ENCODE measurements around the gene ZCCHC24.

Gene ZCCHC24

DNA sequence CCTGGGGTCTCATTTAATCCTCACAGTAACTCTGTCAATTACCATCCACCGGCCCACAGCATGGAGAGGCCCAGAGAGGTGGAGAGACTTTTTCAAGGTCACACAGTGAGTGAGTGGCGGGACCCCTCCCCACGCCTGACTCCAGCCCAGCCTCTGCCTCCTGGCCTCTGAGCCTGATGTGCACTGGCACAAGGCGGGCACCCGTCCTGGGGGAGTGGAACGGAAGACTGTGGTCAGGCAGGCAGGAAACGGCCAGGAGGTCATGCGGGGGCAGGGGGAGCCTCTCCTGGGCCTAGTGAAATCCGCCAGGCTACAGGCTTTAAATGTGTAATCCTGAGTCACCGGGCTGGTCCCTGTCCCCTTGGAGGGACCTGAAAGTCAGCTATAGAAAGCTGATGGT, 32.2 kb downstream of the ZCCHC24 start:
- H3K36me3 ChIP-seq (ENCODE audit: control insufficient read depth in 1 of 2, insufficient read depth in 2 of 2, low read depth in 1 of 2, low read length in 2 of 2) = peaks cover 44 to 75% of the 10 kb centered on the region in 2 experiments
- H3K27ac ChIP-seq (ENCODE audit: low read length, poor library complexity, severe bottlenecking) = no peak overlapping the region
- H3K14ac ChIP-seq (ENCODE audit: low read length in 2 of 2) = no peak overlapping the region
- peak; percentile 65 for DNase-seq
- H3K18ac ChIP-seq (ENCODE audit: low read depth in 1 of 2, low read length in 2 of 2) = peak overlapping the region; percentile 6 to 72
- H3K79me1 ChIP-seq (replicated peaks; ENCODE audit: low read length, poor library complexity, severe bottlenecking) = peaks cover 54% of the 10 kb centered on the region
- H4K8ac ChIP-seq (ENCODE audit: low read length) = peak overlapping the region; percentile 28
- no peak overlapping the region for H2AK5ac ChIP-seq (ENCODE audit: low read length, severe bottlenecking)
- H3K23ac ChIP-seq (ENCODE audit: low read length in 2 of 2) = peak overlapping the region in 1 of 2 experiments; percentile 17
- peak overlapping the region; percentile 7 for H3K4me2 ChIP-seq (ENCODE audit: low read length, poor library complexity, severe bottlenecking)
- H3K9ac ChIP-seq (ENCODE audit: low read length) = peak overlapping the region; percentile 57
- 26% methylated on average over 10 of the region's 10 CpGs for WGBS
- H2BK5ac ChIP-seq (ENCODE audit: low read depth, low read length, poor library complexity, severe bottlenecking) = no peak overlapping the region
- no peaks in the 10 kb centered on the region for H3K9me3 ChIP-seq (ENCODE audit: control insufficient read depth, low read length)
- H2BK12ac ChIP-seq (ENCODE audit: low read length in 2 of 2) = no peak overlapping the region
- peak overlapping the region; percentile 12 for H2BK15ac ChIP-seq (ENCODE audit: low read depth, poor library complexity, severe bottlenecking)
- peak overlapping the region; percentile 25 for H4K91ac ChIP-seq (ENCODE audit: low read length)
- no peak overlapping the region for H2AFZ ChIP-seq (ENCODE audit: low read depth, low read length)
- peaks cover 21% of the 10 kb centered on the region for H3K4me1 ChIP-seq (ENCODE audit: control insufficient read depth, insufficient read depth, low read depth, low read length)
- H2BK120ac ChIP-seq (ENCODE audit: low read depth, low read length) = no peak overlapping the region
- H3K4me3 ChIP-seq (ENCODE audit: insufficient read depth in 1 of 2, low read depth in 1 of 2, low read length in 2 of 2) = no peak overlapping the region
- H3K4ac ChIP-seq (ENCODE audit: low read depth in 1 of 2, low read length in 2 of 2) = peak overlapping the region in 1 of 2 experiments; percentile 27
- no peaks in the 10 kb centered on the region for H3K27me3 ChIP-seq (ENCODE audit: control insufficient read depth in 1 of 2, insufficient read depth in 1 of 2, low read length in 2 of 2)

DNA sequence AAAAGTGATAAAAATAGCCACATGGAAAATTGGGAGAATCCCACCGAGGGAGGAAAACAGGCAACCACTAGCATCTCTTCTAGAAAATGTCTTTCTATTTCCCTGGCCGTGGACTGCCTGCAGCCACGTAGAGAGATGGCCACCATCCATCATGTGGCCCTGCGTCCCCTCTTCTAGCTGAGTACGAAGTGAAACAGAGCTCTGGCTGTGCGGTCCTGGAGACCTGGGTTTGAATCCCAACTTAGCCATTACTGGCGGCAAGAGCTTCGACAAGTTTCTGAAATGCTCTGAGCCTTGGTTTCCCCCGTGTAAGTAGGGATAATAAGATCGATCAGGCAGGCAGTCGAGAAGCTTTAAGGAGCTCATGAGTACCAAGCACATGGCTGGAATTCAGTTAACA, 32.9 kb downstream of the ZCCHC24 start:
- Histone ChIP-seq H3K79me1 (replicated peaks; ENCODE audit: low read length, poor library complexity, severe bottlenecking) (peaks cover 50% of the 10 kb centered on the region), H2BK12ac (ENCODE audit: low read length in 2 of 2) (no peak overlapping the region), H2AK5ac (ENCODE audit: low read length, severe bottlenecking) (no peak overlapping the region), H3K36me3 (ENCODE audit: control insufficient read depth in 1 of 2, insufficient read depth in 2 of 2, low read depth in 1 of 2, low read length in 2 of 2) (peaks cover 39 to 72% of the 10 kb centered on the region in 2 experiments), H3K9ac (ENCODE audit: low read length) (peak overlapping the region; percentile 57), H3K27ac (ENCODE audit: low read length, poor library complexity, severe bottlenecking) (no peak overlapping the region), H3K9me3 (ENCODE audit: control insufficient read depth, low read length) (no peaks in the 10 kb centered on the region), H4K8ac (ENCODE audit: low read length) (no peak overlapping the region), H3K23ac (ENCODE audit: low read length in 2 of 2) (no peak overlapping the region), H2BK15ac (ENCODE audit: low read depth, poor library complexity, severe bottlenecking) (no peak overlapping the region), H2AFZ (ENCODE audit: low read depth, low read length) (no peak overlapping the region), H3K4me3 (ENCODE audit: insufficient read depth in 1 of 2, low read depth in 1 of 2, low read length in 2 of 2) (no peak overlapping the region), H2BK5ac (ENCODE audit: low read depth, low read length, poor library complexity, severe bottlenecking) (no peak overlapping the region), H3K4ac (ENCODE audit: low read depth in 1 of 2, low read length in 2 of 2) (no peak overlapping the region), H2BK120ac (ENCODE audit: low read depth, low read length) (no peak overlapping the region), H4K91ac (ENCODE audit: low read length) (no peak overlapping the region), H3K27me3 (ENCODE audit: control insufficient read depth in 1 of 2, insufficient read depth in 1 of 2, low read length in 2 of 2) (no peaks in the 10 kb centered on the region), H3K14ac (ENCODE audit: low read length in 2 of 2) (no peak overlapping the region), H3K18ac (ENCODE audit: low read depth in 1 of 2, low read length in 2 of 2) (peak overlapping the region in 1 of 2 experiments; percentile 6), H3K4me2 (ENCODE audit: low read length, poor library complexity, severe bottlenecking) (no peak overlapping the region), H3K4me1 (ENCODE audit: control insufficient read depth, insufficient read depth, low read depth, low read length) (peaks cover 27% of the 10 kb centered on the region)
- DNase-seq = no peak
- WGBS = 97% methylated on average over 11 of the region's 11 CpGs

DNA sequence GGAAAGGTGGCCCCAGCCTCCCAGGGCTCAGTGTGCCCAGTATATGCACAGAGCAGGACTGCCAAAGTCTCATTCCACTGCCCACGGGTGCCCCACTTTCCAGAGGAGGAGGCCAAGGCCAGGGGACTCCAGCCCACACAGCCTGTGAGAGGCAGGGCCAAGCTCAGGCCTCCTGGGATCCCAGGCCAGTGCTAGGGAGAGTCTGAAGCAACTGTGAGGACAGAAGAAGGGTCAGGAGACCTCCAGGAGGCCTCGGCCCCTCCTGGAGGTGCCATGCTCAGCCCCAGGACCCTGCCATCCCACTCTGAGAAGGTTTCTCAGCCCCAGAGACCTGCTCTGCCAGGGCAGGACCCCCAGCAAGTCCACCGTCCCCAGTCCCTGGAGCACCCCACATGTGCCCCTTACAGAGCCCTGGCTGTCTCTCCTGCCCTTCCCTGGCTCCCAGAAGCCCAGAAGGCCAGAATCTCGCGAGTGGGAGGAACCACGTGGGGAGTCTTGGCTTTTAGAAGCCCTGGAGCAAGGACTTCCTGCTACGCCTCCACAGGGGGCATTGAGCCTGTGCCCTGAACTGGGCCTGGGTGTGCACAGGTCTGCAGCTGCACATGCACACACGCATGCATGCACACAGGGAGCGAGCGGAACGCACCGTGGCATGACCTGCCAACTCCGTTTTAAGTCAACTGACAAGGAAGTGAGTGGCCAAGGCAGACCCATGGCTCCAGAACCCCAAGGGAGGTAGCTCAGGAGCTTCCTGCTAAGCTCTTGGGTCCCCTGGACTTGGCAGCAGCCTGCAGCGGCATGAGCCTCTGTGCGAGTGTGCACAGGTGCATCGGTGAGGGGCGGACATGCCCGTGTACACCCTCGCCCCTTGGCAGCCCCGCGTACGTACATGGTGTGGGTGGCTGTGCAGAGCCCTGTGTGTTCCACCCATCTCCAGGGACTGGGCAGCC, 33.6 kb downstream of the ZCCHC24 start:
- Histone ChIP-seq H3K27ac (ENCODE audit: low read length, poor library complexity, severe bottlenecking) (no peak overlapping the region), H3K27me3 (ENCODE audit: control insufficient read depth in 1 of 2, insufficient read depth in 1 of 2, low read length in 2 of 2) (no peaks in the 10 kb centered on the region), H4K91ac (ENCODE audit: low read length) (peak overlapping the region; percentile 67), H3K79me1 (replicated peaks; ENCODE audit: low read length, poor library complexity, severe bottlenecking) (peaks cover 49% of the 10 kb centered on the region), H4K8ac (ENCODE audit: low read length) (peak overlapping the region; percentile 13), H2BK12ac (ENCODE audit: low read length in 2 of 2) (no peak overlapping the region), H3K9me3 (ENCODE audit: control insufficient read depth, low read length) (no peaks in the 10 kb centered on the region), H3K4me2 (ENCODE audit: low read length, poor library complexity, severe bottlenecking) (no peak overlapping the region), H3K14ac (ENCODE audit: low read length in 2 of 2) (peak overlapping the region in 1 of 2 experiments; percentile 66), H3K18ac (ENCODE audit: low read depth in 1 of 2, low read length in 2 of 2) (peak overlapping the region; percentile 37 to 38), H3K4me3 (ENCODE audit: insufficient read depth in 1 of 2, low read depth in 1 of 2, low read length in 2 of 2) (peak overlapping the region in 1 of 2 experiments; percentile 28), H2BK15ac (ENCODE audit: low read depth, poor library complexity, severe bottlenecking) (peak overlapping the region; percentile 54), H3K23ac (ENCODE audit: low read length in 2 of 2) (peak overlapping the region in 1 of 2 experiments; percentile 6), H3K4me1 (ENCODE audit: control insufficient read depth, insufficient read depth, low read depth, low read length) (peaks cover 34% of the 10 kb centered on the region), H3K9ac (ENCODE audit: low read length) (no peak overlapping the region), H2AK5ac (ENCODE audit: low read length, severe bottlenecking) (no peak overlapping the region), H2BK5ac (ENCODE audit: low read depth, low read length, poor library complexity, severe bottlenecking) (no peak overlapping the region), H3K36me3 (ENCODE audit: control insufficient read depth in 1 of 2, insufficient read depth in 2 of 2, low read depth in 1 of 2, low read length in 2 of 2) (peaks cover 39 to 72% of the 10 kb centered on the region in 2 experiments), H2AFZ (ENCODE audit: low read depth, low read length) (no peak overlapping the region), H3K4ac (ENCODE audit: low read depth in 1 of 2, low read length in 2 of 2) (peak overlapping the region in 1 of 2 experiments; percentile 43), H2BK120ac (ENCODE audit: low read depth, low read length) (no peak overlapping the region)
- 94% methylated on average over 22 of the region's 22 CpGs for WGBS
- DNase-seq = no peak

- Histone ChIP-seq H3K4me2 (ENCODE audit: low read length, poor library complexity, severe bottlenecking) (no peak overlapping the region), H2BK120ac (ENCODE audit: low read depth, low read length) (no peak overlapping the region), H3K9me3 (ENCODE audit: control insufficient read depth, low read length) (no peaks in the 10 kb centered on the region), H2BK15ac (ENCODE audit: low read depth, poor library complexity, severe bottlenecking) (no peak overlapping the region), H3K23ac (ENCODE audit: low read length in 2 of 2) (no peak overlapping the region), H3K4ac (ENCODE audit: low read depth in 1 of 2, low read length in 2 of 2) (no peak overlapping the region), H3K4me3 (ENCODE audit: insufficient read depth in 1 of 2, low read depth in 1 of 2, low read length in 2 of 2) (no peak overlapping the region), H4K91ac (ENCODE audit: low read length) (no peak overlapping the region), H3K36me3 (ENCODE audit: control insufficient read depth in 1 of 2, insufficient read depth in 2 of 2, low read depth in 1 of 2, low read length in 2 of 2) (peaks cover 32 to 70% of the 10 kb centered on the region in 2 experiments), H2AK5ac (ENCODE audit: low read length, severe bottlenecking) (no peak overlapping the region), H3K27me3 (ENCODE audit: control insufficient read depth in 1 of 2, insufficient read depth in 1 of 2, low read length in 2 of 2) (no peaks in the 10 kb centered on the region), H3K18ac (ENCODE audit: low read depth in 1 of 2, low read length in 2 of 2) (peak overlapping the region in 1 of 2 experiments; percentile 9), H2BK12ac (ENCODE audit: low read length in 2 of 2) (peak overlapping the region in 1 of 2 experiments; percentile 8), H2AFZ (ENCODE audit: low read depth, low read length) (no peak overlapping the region), H3K79me1 (replicated peaks; ENCODE audit: low read length, poor library complexity, severe bottlenecking) (peaks cover 55% of the 10 kb centered on the region), H3K14ac (ENCODE audit: low read length in 2 of 2) (no peak overlapping the region), H2BK5ac (ENCODE audit: low read depth, low read length, poor library complexity, severe bottlenecking) (no peak overlapping the region), H3K27ac (ENCODE audit: low read length, poor library complexity, severe bottlenecking) (no peak overlapping the region), H3K9ac (ENCODE audit: low read length) (no peak overlapping the region), H3K4me1 (ENCODE audit: control insufficient read depth, insufficient read depth, low read depth, low read length) (peaks cover 48% of the 10 kb centered on the region), H4K8ac (ENCODE audit: low read length) (no peak overlapping the region)
- WGBS = 95% methylated on average over 10 of the region's 10 CpGs
- DNase-seq = no peak
Observed at GRCh38 chr10:79410315-79411094, 34.9 kb downstream of the ZCCHC24 start.
